Esophagus muscularis mucosa (tissue), 4 donors: Measurements from ENCODE around the gene SDHC.

Experiments used
- EP300 ChIP-seq: sonication (generic); formaldehyde crosslinking; IDR thresholded peaks from one replicate; pipeline ENCODE4 v1.6.1; 2017; ENCODE audit warnings: antibody characterized with exemption
- POLR2A ChIP-seq: fragments of 450-650 bp; IDR thresholded peaks from one replicate; pipeline ENCODE4 v1.6.1; 2017; ENCODE audit warnings: antibody characterized with exemption, moderate library complexity, mild to moderate bottlenecking, low read depth
- POLR2AphosphoS5 ChIP-seq, 2 donors: sonication (generic); formaldehyde crosslinking; IDR thresholded peaks; one replicate each; pipeline ENCODE4 v1.6.1; 2017; ENCODE audit warnings: antibody characterized with exemption in 2 of 2
- TF ChIP-seq, protein P1 (sequence below), 3 experiments: fragments of 200-600 bp in 2 of 3; fragments of 450-650 bp in 1 of 3; sonication (generic) in 2 of 3; IDR thresholded peaks; one replicate each; pipeline ENCODE4 v1.5.1; 2017 to 2019; ENCODE audit warnings: antibody characterized with exemption in 3 of 3, mild to moderate bottlenecking in 2 of 3, moderate library complexity in 1 of 3

DNA sequence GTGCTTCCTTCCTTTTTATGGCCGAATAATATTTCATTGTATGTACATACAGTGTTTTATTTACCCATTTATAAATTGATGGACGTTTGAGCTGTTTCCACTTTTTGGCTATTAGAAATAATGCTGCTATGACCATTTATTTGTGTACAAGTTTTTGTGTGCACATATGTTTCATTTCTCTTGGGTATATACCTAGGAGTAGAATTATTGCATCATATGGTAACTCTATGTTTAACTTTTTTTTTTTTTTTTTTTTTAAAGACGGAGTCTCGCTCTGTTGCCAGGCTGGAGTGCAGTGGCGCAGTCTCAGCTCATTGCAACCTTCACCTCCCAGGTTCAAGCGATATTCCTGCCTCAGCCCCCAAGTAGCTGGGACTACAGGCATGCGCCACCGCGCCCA, 19.0 kb downstream of the SDHC start:
- TF ChIP-seq, protein P1, sequence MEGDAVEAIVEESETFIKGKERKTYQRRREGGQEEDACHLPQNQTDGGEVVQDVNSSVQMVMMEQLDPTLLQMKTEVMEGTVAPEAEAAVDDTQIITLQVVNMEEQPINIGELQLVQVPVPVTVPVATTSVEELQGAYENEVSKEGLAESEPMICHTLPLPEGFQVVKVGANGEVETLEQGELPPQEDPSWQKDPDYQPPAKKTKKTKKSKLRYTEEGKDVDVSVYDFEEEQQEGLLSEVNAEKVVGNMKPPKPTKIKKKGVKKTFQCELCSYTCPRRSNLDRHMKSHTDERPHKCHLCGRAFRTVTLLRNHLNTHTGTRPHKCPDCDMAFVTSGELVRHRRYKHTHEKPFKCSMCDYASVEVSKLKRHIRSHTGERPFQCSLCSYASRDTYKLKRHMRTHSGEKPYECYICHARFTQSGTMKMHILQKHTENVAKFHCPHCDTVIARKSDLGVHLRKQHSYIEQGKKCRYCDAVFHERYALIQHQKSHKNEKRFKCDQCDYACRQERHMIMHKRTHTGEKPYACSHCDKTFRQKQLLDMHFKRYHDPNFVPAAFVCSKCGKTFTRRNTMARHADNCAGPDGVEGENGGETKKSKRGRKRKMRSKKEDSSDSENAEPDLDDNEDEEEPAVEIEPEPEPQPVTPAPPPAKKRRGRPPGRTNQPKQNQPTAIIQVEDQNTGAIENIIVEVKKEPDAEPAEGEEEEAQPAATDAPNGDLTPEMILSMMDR (IDR thresholded peaks at IDR 0.05), result no peak
- TF ChIP-seq POLR2A (no peak), EP300 (no peak), POLR2AphosphoS5 (IDR thresholded peaks at IDR 0.05) (no peak)
